Myocyte (in vitro differentiated cells): ENCODE data around the gene PLA2G4E. TPM values are rescaled to one million over a fixed set of nuclear protein-coding genes. Genes with fewer than 3 reads are reported as not detected.

Experiments used
- DNase-seq: peaks from one replicate; pipeline ENCODE4 v3.0.0-alpha.2; 2012; ENCODE audit warnings: low read depth
- polyA plus RNA-seq: library from polyadenylated mRNA; unstranded; fragments of >200 nt; gene quantifications from one replicate; pipeline ENCODE4 v1.2.1, GENCODE V29; 2012; ENCODE audit warnings: missing spikeins
- total RNA-seq: library from RNA; depleted of rRNA; stranded (reverse); fragments of >200 nt; gene quantifications from 2 replicates; pipeline ENCODE4 v1.2.3, GENCODE V29; 2014

PLA2G4E gene, protein sequence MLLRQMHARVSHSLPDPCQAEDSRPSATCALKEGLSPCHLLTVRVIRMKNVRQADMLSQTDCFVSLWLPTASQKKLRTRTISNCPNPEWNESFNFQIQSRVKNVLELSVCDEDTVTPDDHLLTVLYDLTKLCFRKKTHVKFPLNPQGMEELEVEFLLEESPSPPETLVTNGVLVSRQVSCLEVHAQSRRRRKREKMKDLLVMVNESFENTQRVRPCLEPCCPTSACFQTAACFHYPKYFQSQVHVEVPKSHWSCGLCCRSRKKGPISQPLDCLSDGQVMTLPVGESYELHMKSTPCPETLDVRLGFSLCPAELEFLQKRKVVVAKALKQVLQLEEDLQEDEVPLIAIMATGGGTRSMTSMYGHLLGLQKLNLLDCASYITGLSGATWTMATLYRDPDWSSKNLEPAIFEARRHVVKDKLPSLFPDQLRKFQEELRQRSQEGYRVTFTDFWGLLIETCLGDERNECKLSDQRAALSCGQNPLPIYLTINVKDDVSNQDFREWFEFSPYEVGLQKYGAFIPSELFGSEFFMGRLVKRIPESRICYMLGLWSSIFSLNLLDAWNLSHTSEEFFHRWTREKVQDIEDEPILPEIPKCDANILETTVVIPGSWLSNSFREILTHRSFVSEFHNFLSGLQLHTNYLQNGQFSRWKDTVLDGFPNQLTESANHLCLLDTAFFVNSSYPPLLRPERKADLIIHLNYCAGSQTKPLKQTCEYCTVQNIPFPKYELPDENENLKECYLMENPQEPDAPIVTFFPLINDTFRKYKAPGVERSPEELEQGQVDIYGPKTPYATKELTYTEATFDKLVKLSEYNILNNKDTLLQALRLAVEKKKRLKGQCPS
- total RNA-seq, result not detected in 2 replicates
- polyA plus RNA-seq, result not detected

- no peak for DNase-seq
Observed at GRCh38 chr15:42020713-42021273, at the start of gene PLA2G4E. Gene PLA2G4E, minus strand, starts transcription at chr15:42021042. Its CDS starts 12 bp downstream, at chr15:42021030.

- DNase-seq, result no peak
Observed at GRCh38 chr15:42070279-42070975, 49.6 kb upstream of the PLA2G4E start.

- peak; percentile 65 for DNase-seq
Observed at GRCh38 chr15:42069496-42070278, 48.8 kb upstream of the PLA2G4E start.

DNA sequence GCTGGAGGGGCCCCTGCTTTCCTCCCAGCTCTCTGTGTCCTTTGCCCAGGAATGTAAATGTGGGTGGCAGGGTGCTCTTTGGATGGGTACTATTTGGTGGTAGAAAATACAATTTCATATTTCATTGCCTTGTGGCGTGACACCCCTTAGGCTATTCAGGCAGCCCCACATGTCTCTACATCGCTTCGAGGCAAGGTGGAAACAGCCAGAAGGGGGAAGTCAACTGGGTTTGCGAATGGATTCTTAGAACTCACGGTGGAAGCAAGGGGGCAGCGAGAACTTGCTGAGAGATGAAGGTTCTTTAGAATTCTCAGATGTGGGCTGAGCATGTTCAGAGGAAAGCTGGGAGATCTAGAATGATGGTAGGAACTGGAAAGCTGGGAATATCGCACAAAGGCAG lies 48.2 kb upstream of the PLA2G4E start:
- no peak for DNase-seq

DNA sequence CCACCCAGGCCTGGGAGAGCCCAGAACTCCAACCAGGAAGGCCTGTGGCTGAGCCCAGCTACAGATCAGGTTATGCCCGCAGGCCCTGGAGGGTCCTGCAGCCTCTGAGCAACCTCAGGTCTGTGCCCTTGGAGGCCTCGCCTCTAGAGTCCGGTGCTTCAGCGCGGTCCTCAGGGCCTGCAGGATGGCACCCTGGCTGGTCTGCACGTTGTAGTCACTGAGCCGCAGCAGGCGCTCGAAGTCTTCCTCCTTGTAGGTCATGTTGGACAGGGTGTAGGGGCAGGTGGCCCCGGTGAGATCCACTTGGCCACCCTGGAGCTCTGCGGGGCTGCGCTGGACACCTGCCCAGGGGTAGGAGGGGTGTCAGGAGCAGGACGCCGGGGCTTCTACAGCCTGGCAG lies 47.8 kb upstream of the PLA2G4E start:
- DNase-seq, result no peak

- DNase-seq, result no peak
Observed at GRCh38 chr15:42066764-42067415, 46.0 kb upstream of the PLA2G4E start.

GRCh38 chr15:42065468-42065867 lies 44.6 kb upstream of the PLA2G4E start:
- no peak for DNase-seq

DNA sequence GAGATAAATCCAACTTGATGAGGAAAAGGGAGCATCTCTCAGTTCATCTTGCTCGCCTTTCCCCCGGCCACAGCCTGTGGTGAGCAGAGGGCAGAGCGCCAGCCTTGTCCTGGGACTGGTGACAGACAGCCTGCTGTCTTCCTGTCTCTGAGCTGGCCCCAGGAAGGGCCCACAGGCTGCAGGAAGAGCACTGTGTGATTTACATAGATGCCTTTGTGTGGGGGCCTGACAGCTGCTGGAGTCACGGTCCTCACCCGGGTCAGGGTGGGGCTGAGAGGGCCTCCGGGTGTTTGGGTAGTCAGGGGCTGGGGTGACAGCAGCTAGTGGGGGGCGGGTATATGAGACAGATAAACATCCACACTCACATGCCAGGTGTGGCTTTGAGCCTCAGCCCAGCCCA lies 44.2 kb upstream of the PLA2G4E start:
- peak; percentile 83 for DNase-seq

GRCh38 chr15:42064271-42064670 lies 43.4 kb upstream of the PLA2G4E start:
- no peak for DNase-seq

GRCh38 chr15:42063122-42063848 lies 42.4 kb upstream of the PLA2G4E start:
- no peak for DNase-seq

DNA sequence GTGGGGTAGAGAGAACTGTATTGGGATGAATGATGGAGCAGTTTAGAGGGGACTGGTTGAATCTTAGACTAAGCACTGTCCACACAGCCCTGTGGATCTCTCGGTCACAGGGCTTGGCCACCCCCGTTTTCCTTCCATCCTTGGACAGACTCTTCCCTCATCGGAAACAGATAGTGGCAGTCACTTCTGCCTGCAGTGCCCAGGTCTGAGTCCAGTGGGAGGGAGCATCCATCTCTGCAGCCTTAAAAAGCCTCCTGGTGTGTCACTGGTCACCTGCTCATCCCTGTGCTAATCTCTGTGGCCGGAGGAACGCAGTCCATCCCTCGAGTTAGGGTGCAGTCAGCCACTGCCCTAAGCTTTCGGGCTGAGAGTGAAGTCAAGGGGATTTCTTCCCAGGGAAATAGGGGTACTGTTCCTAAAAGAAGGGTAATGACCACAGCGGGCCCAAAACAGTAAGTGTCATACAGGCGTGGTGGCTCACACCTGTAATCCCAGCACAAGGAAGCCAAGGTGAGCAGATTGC lies 41.5 kb upstream of the PLA2G4E start:
- DNase-seq, result no peak

GRCh38 chr15:42060797-42061196 lies 40.0 kb upstream of the PLA2G4E start:
- DNase-seq, result peak; percentile 28

DNA sequence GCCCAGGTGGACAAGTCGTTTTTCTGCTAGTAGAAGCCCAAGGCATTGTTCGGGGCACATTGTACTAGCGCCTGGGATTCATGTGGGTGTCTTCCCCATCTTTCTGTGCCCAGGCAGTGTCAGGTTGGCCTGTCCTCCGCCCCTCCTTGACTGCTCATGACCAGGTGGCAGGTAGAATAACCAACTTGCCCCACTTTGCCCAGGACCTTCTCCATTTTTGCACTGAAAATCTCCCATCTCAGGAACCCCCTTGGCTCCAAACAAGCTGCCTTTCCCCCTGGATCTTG lies 39.6 kb upstream of the PLA2G4E start:
- DNase-seq, result no peak

GRCh38 chr15:42059661-42060476 lies 39.0 kb upstream of the PLA2G4E start:
- peak; percentile 33 for DNase-seq

DNA sequence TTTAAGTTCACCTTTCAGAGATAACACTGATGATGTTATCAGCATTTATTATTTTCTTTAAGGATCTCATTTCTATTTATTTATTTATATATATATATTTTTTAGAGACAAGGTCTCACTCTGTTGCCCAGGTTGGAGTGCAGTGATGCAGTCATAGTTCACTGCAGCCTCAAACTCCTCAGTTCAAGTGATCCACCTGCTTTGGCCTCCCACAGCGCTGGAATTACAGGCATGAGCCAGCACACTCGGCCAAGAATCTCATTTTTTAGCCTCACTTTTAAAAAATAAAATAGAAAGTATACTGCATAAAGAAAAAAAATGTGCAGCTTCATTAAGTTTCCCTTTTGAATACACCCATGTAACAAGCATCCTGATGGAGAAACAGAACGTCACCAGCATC lies 37.9 kb upstream of the PLA2G4E start:
- no peak for DNase-seq

DNA sequence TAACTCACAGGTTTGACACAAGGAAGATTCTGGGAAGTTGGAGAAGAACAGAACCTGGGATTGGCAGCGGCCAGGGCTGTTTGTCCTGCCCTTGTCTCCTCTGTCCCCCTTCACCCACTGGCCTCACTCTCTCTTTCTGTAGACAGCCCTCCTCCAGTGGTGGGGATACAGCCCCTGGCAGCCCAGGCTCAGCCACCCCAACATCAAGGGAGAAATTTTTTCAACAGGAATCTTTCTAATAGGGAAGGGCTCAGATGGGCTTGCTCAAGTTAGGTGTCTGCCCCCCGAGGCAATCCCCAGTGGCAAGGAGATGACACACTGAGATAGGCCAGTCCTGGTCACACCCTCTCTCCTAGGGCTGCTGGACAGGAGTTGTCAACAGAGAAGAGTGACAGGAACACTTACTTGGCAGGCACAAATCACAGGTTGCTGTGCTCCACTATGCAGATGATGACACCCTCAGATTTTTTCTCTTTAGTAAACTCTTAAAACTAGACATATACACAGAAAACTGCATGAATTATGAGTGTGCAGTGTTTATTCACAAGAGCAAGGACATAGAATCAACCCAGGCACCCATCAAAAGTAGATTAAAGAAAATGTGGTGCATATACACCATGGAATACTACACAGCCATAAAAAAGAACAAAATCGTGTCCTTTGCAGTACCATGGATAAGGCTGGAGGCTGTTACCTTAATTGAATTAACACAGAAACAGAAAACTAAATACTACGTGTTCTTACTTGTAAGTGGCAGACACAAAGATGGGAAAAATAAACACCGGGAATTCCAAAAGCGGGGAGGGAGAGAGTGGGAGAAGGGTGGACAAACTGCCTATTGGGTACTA lies 37.2 kb upstream of the PLA2G4E start:
- DNase-seq, result no peak
